IMR-90 (cell line): ENCODE measurements around the gene ZNF488. TPM values are rescaled to one million over a fixed set of nuclear protein-coding genes. Genes with fewer than 3 reads are reported as not detected.

ENCODE experiments used
- ATAC-seq: fragments of 200-7000 bp; cut with Tn5 transposase; 2 replicates; pipeline ENCODE4 v1.9.1; 2020; ENCODE audit warnings: low read depth, mild to moderate bottlenecking, moderate library complexity
- BruUV-seq: library from RNA; stranded (reverse); fragments of 400-500 nt; replicated peaks from 2 replicates; lab custom pipeline; 2021; lab: Mats Ljungman, UMichigan
- CTCF ChIA-PET: fragments of 300-600 bp; formaldehyde crosslinking; extraction: SDS; loops from one replicate; lab custom pipeline; 2021; ENCODE audit warnings: antibody characterized with exemption; lab: Yijun Ruan, JAX
- POLR2A ChIA-PET: fragments of 300-600 bp; sonication (Branson Sonifier 250); formaldehyde crosslinking; loops from one replicate; lab custom pipeline; 2022; ENCODE audit warnings: antibody characterized with exemption; ENCODE audit not compliant: unreplicated experiment; lab: Charles Lee
- DNase-seq: peaks from one replicate; pipeline ENCODE4 v3.0.0; 2013
- H2AFZ ChIP-seq: replicated peaks from 2 replicates; pipeline ENCODE3; 2013; ENCODE audit warnings: low read length, mild to moderate bottlenecking; ENCODE audit not compliant: poor library complexity
- H2AK5ac ChIP-seq: 2 replicates; pipeline ENCODE4 v1.6.1; 2013; ENCODE audit warnings: low read depth, low read length, inconsistent platforms
- H2AK9ac ChIP-seq: replicated peaks from 2 replicates; pipeline ENCODE3; 2013; ENCODE audit warnings: mild to moderate bottlenecking, low read depth, low read length, moderate library complexity; ENCODE audit not compliant: poor library complexity
- H2BK120ac ChIP-seq: 2 replicates; pipeline ENCODE4 v1.6.1; 2013; ENCODE audit warnings: low read depth, low read length, inconsistent platforms
- H2BK15ac ChIP-seq: 3 replicates; pipeline ENCODE4 v1.6.1; 2013; ENCODE audit warnings: low read depth, low read length, inconsistent platforms
- H2BK20ac ChIP-seq: 2 replicates; pipeline ENCODE4 v1.6.1; 2013; ENCODE audit warnings: low read depth, mild to moderate bottlenecking, inconsistent platforms, low read length, moderate library complexity
- H2BK5ac ChIP-seq: 2 replicates; pipeline ENCODE4 v1.6.1; 2013; ENCODE audit warnings: mild to moderate bottlenecking, low read depth, low read length, inconsistent platforms; ENCODE audit not compliant: poor library complexity, severe bottlenecking
- H3K14ac ChIP-seq: replicated peaks from 2 replicates; pipeline ENCODE4 v1.6.1; 2013; ENCODE audit warnings: low read depth, low read length, inconsistent platforms
- H3K18ac ChIP-seq: 2 replicates; pipeline ENCODE4 v1.6.1; 2013; ENCODE audit warnings: low read depth, low read length, control low read depth
- H3K23ac ChIP-seq: 2 replicates; pipeline ENCODE4 v1.6.1; 2013; ENCODE audit warnings: low read depth, low read length, inconsistent platforms
- H3K27ac ChIP-seq: 2 replicates; pipeline ENCODE4 v1.5.1; 2013; ENCODE audit warnings: mild to moderate bottlenecking, control low read depth, low read length; ENCODE audit not compliant: insufficient read depth
- H3K27me3 ChIP-seq: 2 replicates; pipeline ENCODE4 v1.6.1; 2013; ENCODE audit warnings: low read length; ENCODE audit not compliant: control insufficient read depth, insufficient read depth
- H3K36me3 ChIP-seq: 2 replicates; pipeline ENCODE4 v1.6.1; 2013; ENCODE audit warnings: low read length, mixed read lengths; ENCODE audit not compliant: control insufficient read depth, insufficient read depth
- H3K4ac ChIP-seq: 2 replicates; pipeline ENCODE4 v1.6.1; 2013; ENCODE audit warnings: low read depth, low read length, inconsistent platforms
- H3K4me1 ChIP-seq: 2 replicates; pipeline ENCODE4 v1.6.1; 2013; ENCODE audit warnings: low read length, mixed read lengths; ENCODE audit not compliant: control insufficient read depth, insufficient read depth
- H3K4me2 ChIP-seq: 2 replicates; pipeline ENCODE4 v1.6.1; 2013; ENCODE audit warnings: low read depth, mild to moderate bottlenecking, control low read depth, low read length, moderate library complexity
- H3K4me3 ChIP-seq: 2 replicates; pipeline ENCODE4 v1.5.1; 2013; ENCODE audit warnings: low read depth, mild to moderate bottlenecking, control low read depth, low read length, moderate library complexity; ENCODE audit not compliant: insufficient read depth
- H3K56ac ChIP-seq: 2 replicates; pipeline ENCODE4 v1.6.1; 2013; ENCODE audit warnings: low read length, inconsistent platforms; ENCODE audit not compliant: insufficient read depth; ENCODE audit errors: extremely low read depth
- H3K79me1 ChIP-seq, 2 experiments: 2 replicates each; pipeline ENCODE4 v1.6.1; 2013; ENCODE audit warnings: low read length in 2 of 2, inconsistent platforms in 1 of 2, low read depth in 1 of 2
- H3K9ac ChIP-seq: 2 replicates; pipeline ENCODE4 v1.6.1; 2013; ENCODE audit warnings: low read depth, low read length, control low read depth
- H3K9me1 ChIP-seq: 2 replicates; pipeline ENCODE4 v1.6.1; 2013; ENCODE audit warnings: low read length, inconsistent platforms; ENCODE audit not compliant: insufficient read depth
- H3K9me3 ChIP-seq: 2 replicates; pipeline ENCODE4 v1.6.1; 2013; ENCODE audit warnings: low read length; ENCODE audit not compliant: control insufficient read depth, insufficient read depth
- H4K20me1 ChIP-seq: 2 replicates; pipeline ENCODE4 v1.6.1; 2013; ENCODE audit warnings: low read length, inconsistent platforms; ENCODE audit not compliant: insufficient read depth
- H4K5ac ChIP-seq: 2 replicates; pipeline ENCODE4 v1.6.1; 2013; ENCODE audit warnings: mild to moderate bottlenecking, low read depth, low read length, control low read depth
- H4K8ac ChIP-seq, 2 experiments: 2 replicates each; pipeline ENCODE4 v1.6.1; 2013; ENCODE audit warnings: low read depth in 2 of 2, low read length in 2 of 2, control low read depth in 1 of 2, inconsistent platforms in 1 of 2
- H4K91ac ChIP-seq: 2 replicates; pipeline ENCODE4 v1.6.1; 2013; ENCODE audit warnings: low read depth, low read length, inconsistent platforms; ENCODE audit not compliant: insufficient read depth
- BHLHE40 ChIP-seq: fragments of 150-350 bp; IDR thresholded peaks from 2 replicates; pipeline ENCODE4 v1.6.1; 2016; ENCODE audit warnings: mild to moderate bottlenecking, low read depth, low read length
- CEBPB ChIP-seq: IDR thresholded peaks from 2 replicates; pipeline ENCODE4 v1.6.1; 2012; ENCODE audit warnings: low read depth, low read length, improper control_type of control experiment
- RAD21 ChIP-seq: IDR thresholded peaks from 2 replicates; pipeline ENCODE4 v1.6.1; 2012; ENCODE audit warnings: low read length, improper control_type of control experiment
- RCOR1 ChIP-seq: IDR thresholded peaks from 2 replicates; pipeline ENCODE4 v1.6.1; 2012; ENCODE audit warnings: mild to moderate bottlenecking, low read length, improper control_type of control experiment; ENCODE audit not compliant: insufficient replicate concordance
- SMC3 ChIP-seq: fragments of 150-350 bp; IDR thresholded peaks from 2 replicates; pipeline ENCODE4 v1.6.1; 2016; ENCODE audit warnings: low read depth, mild to moderate bottlenecking, antibody characterized with exemption, low read length, moderate library complexity
- WGBS, 2 experiments: methylation state at CpG; one replicate each; pipeline versions ENCODE4 v1.1.5 to v1.1.7; 2013; ENCODE audit warnings: missing lambda C conversion rate in 2 of 2; ENCODE audit not compliant: insufficient read length in 1 of 2; ENCODE audit errors: extremely low coverage in 2 of 2; 5-methylcytosine and 5-hydroxymethylcytosine counted together
- dilution Hi-C: fragments of 300-500 bp; cut with HindIII; formaldehyde crosslinking; loops from one replicate; pipeline ENCODE4 v1.14.3; 2018; ENCODE audit warnings: low sequenced_read_pairs; ENCODE audit not compliant: unreplicated experiment
- in situ Hi-C: fragments of 300-500 bp; cut with MboI; formaldehyde crosslinking; loops from 3 replicates; pipeline ENCODE4 v1.14.3; 2019; ENCODE audit warnings: low sequenced_read_pairs, inconsistent platforms, mixed read lengths
- intact Hi-C: fragments of 100-400 bp; cut with micrococcal nuclease; formaldehyde crosslinking; loops from 2 replicates; pipeline ENCODE4 v1.10.0; 2022
- polyA plus RNA-seq, 3 experiments: library from polyadenylated mRNA; depleted of rRNA; stranded (reverse); fragments of >200 nt; gene quantifications; 2 replicates each; pipeline ENCODE4 v1.2.3, GENCODE V29; 2012; ENCODE audit warnings: low replicate concordance in 1 of 3
- total RNA-seq: library from RNA; depleted of rRNA; stranded (reverse); fragments of >200 nt; gene quantifications from 2 replicates; pipeline ENCODE4 v1.2.3, GENCODE V29; 2012
- TF ChIP-seq, protein P1 (sequence below): fragments of 150-350 bp; IDR thresholded peaks from 2 replicates; pipeline ENCODE4 v1.6.1; 2017; ENCODE audit warnings: mild to moderate bottlenecking, antibody characterized with exemption, low read length, low read depth

ZNF488 gene
- total and polyA plus RNA-seq, 2 of the 4 experiments (the other 2 are of a cell fraction) = under 0.01 to 0.14 TPM

DNA sequence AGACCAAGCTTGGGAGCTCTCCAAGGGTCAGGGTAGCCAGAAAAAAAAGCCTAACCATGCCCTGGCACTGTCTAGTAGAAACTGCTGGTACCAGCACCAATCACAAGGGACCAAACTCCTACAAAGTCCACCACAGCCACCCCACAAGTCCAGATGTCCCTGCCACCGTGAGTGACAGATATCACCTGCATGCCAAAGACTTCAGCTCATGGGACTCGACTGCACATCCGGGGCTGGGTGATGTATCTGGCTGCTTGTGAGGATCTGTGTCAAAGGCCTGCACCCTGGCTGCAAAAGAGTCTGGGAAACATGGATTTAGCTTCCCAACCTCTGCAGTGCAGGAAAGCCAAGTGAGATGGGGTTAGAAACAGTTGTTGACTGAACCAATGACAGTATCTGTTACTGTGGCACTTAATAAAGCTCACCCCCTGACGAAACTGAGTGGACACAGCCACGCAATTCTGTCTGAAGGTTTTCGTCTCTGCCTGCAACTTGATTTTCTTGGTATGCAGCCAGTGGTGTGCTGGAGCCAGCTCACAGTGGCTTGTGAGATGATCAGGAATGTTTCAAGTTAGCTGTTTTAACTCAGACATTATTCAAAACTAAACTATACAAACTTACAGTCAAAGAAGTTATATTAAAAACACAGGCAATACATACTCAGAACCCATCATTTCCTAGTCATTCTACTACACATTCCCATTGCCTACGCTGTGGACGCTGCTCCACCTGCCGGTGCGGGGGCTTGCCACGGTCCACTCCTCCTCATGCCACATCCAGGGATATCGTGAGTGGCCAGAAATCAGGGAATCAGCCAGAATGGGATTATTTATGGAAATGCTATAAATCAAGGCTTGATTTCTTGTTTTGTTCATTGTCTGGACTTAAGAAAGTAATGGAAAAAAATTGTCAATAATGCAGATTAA, 9.2 kb downstream of the ZNF488 start:
- H3K23ac ChIP-seq = no peak overlapping the region
- no peak overlapping the region for H2BK20ac ChIP-seq
- H3K9ac ChIP-seq = no peak overlapping the region
- no peak overlapping the region for H2BK15ac ChIP-seq
- peak overlapping the region; percentile 13 for H2AFZ ChIP-seq
- H2AK5ac ChIP-seq = no peak overlapping the region
- in situ Hi-C loops = no loop called here
- intact Hi-C loops = no loop called here
- WGBS, 2 experiments = 14% methylated on average over 1 of the region's 12 CpGs; no CpG with 5 or more reads in 1 of the 2 experiments
- no TSS peak for BruUV-seq
- no peak overlapping the region for H2BK120ac ChIP-seq
- no peak overlapping the region; the same call in 1 of the 2 replicates for H3K4ac ChIP-seq
- no peaks in the 10 kb centered on the region for H4K20me1 ChIP-seq
- no peak overlapping the region for H3K4me2 ChIP-seq
- DNase-seq (peak; percentile 62), ATAC-seq (peak; percentile 83)
- H3K9me3 ChIP-seq = no peaks in the 10 kb centered on the region
- H3K27ac ChIP-seq = no peak overlapping the region
- POLR2A ChIA-PET = no interaction called here
- H3K14ac ChIP-seq = no peak overlapping the region
- H3K18ac ChIP-seq = no peak overlapping the region
- CTCF ChIA-PET = interaction anchor here (0.9 to 1.0 kb wide), 2 partner anchors 11 to 13 kb away, joined by 3 read pairs; no protein-coding TSS in a partner anchor
- H4K8ac ChIP-seq = no peak overlapping the region
- H3K79me1 ChIP-seq = no peaks in the 10 kb centered on the region
- no peaks in the 10 kb centered on the region for H3K36me3 ChIP-seq
- H4K5ac ChIP-seq = no peak overlapping the region
- H3K4me1 ChIP-seq = peaks cover 4% of the 10 kb centered on the region; the same call in 1 of the 2 replicates
- dilution Hi-C loops = no loop called here
- peaks cover 57% of the 10 kb centered on the region for H3K27me3 ChIP-seq
- no peak overlapping the region for H2AK9ac ChIP-seq
- H4K91ac ChIP-seq = no peak overlapping the region
- no peak for TF ChIP-seq BHLHE40
- TF ChIP-seq RAD21 = no peak
- TF ChIP-seq RCOR1 = no peak
- 0 out of 2 replicates have a peak, but pooled peaks have one; percentile 17 for TF ChIP-seq CEBPB
- no peak for TF ChIP-seq SMC3
- TF ChIP-seq, protein P1, sequence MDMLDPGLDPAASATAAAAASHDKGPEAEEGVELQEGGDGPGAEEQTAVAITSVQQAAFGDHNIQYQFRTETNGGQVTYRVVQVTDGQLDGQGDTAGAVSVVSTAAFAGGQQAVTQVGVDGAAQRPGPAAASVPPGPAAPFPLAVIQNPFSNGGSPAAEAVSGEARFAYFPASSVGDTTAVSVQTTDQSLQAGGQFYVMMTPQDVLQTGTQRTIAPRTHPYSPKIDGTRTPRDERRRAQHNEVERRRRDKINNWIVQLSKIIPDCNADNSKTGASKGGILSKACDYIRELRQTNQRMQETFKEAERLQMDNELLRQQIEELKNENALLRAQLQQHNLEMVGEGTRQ = no peak
- no peak overlapping the region for H2BK5ac ChIP-seq
- no peaks in the 10 kb centered on the region for H3K9me1 ChIP-seq
- H3K4me3 ChIP-seq = no peak overlapping the region
- H3K56ac ChIP-seq = no peak overlapping the region
